BLaER1 treated with 17β-estradiol and CSF1 and Interleukin-3, amounts not matched to agents 10 nM and 100 nM (cell line): ENCODE results near the gene TCEANC2.

Experiments
- H3K27ac ChIP-seq, 11 experiments: shearing (Covaris generic); formaldehyde crosslinking; 2 replicates each; pipeline ENCODE4 v1.8.1; 2022
- H3K27me3 ChIP-seq, 11 experiments: shearing (Covaris generic); formaldehyde crosslinking; 2 replicates each; pipeline ENCODE4 v1.8.1; 2022
- H3K36me3 ChIP-seq, 11 experiments: shearing (Covaris generic); formaldehyde crosslinking; 2 replicates each; pipeline ENCODE4 v1.8.1; 2022
- H3K4me1 ChIP-seq, 10 experiments: shearing (Covaris generic); formaldehyde crosslinking; 2 replicates each; pipeline ENCODE4 v1.8.1; 2022
- H3K4me2 ChIP-seq, 11 experiments: shearing (Covaris generic); formaldehyde crosslinking; 2 replicates each; pipeline ENCODE4 v1.8.1; 2022
- H3K4me3 ChIP-seq, 10 experiments: shearing (Covaris generic); formaldehyde crosslinking; 2 replicates each; pipeline ENCODE4 v1.8.1; 2022
- H3K9ac ChIP-seq, 11 experiments: shearing (Covaris generic); formaldehyde crosslinking; 2 replicates each; pipeline ENCODE4 v1.8.1; 2022
- H3K9me3 ChIP-seq, 11 experiments: shearing (Covaris generic); formaldehyde crosslinking; replicated peaks in 1 of 11; 2 replicates each; pipeline ENCODE4 v1.8.1; 2022
- H4K20me1 ChIP-seq, 11 experiments: shearing (Covaris generic); formaldehyde crosslinking; 2 replicates each; pipeline ENCODE4 v1.8.1; 2022
- Cebpa-rat ChIP-seq, 11 experiments: shearing (Covaris generic); IDR thresholded peaks; 2 replicates each; pipeline ENCODE4 v1.8.1; 2022

Gene TCEANC2

DNA sequence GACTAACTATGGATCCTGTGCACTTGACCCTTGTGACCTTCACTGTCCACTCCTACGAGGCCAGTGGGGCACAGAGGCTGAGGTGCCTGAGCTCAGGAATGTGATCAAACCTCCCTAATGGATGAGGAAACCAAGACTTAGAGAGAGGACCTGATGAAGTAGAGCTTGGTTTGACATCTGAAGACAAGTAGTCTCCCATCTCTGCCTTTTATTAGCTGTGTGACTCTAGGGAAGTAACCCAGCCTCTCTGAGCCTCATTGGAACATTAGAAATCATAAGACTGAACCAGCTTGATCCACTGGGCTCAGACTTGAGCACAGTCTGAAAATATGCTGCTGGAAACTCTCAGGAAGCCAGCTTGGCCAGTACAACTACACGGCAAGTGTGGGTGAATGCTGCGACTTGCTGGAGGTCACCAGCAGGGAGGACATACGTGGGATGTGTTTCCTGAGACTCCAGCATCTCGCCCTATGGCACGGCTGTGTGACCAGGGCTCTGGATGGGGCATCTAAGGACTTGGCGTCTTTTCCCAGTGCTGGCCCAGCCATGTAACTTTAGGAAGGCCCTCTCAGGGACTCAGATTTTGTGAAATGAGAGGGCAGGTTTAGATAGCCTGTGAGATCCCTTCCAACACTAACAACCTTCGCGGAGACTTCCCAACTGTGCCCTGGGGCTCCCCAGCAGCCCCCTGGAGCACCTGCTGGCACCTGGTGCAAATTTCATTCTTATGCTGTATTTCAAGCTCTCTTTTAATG is 88.9 kb downstream of the TCEANC2 start:
- TF ChIP-seq Cebpa-rat (IDR thresholded peaks at IDR 0.05), result no peak
- Histone ChIP-seq H3K36me3 (no peaks in the 10 kb centered on the region), H4K20me1 (no peaks in the 10 kb centered on the region), H3K9me3 (peaks cover 0 to 4% (median 0%) of the 10 kb centered on the region in 11 experiments; a peak in 2 of 22 replicates), H3K4me1 (no peaks in the 10 kb centered on the region), H3K27me3 (no peaks in the 10 kb centered on the region), H3K9ac (no peak overlapping the region), H3K27ac (no peak overlapping the region), H3K4me3 (no peak overlapping the region), H3K4me2 (no peak overlapping the region)

DNA sequence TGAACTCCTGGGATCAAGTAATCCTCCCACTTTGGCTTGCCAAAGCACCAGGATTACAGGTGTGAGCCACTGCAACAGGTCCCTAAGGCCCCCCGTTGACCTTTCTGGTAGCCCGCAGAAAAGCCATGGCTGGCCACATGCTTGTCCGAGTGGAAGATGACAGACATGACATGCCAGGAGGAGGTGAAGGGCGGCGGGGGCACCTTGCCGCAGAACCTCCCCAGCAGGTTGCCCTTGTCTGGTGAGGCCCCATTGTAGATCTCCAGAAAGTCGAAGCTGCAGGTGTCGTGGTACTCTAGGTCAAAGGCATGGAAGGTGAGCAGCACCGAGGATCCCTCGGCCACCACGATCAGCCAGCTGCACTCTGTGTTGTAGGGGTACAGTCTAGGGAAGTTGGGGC is 91.0 kb downstream of the TCEANC2 start:
- Histone ChIP-seq H3K9me3 (no peaks in the 10 kb centered on the region), H3K27me3 (no peaks in the 10 kb centered on the region), H3K4me2 (no peak overlapping the region), H3K4me1 (no peaks in the 10 kb centered on the region), H3K36me3 (no peaks in the 10 kb centered on the region), H4K20me1 (no peaks in the 10 kb centered on the region), H3K27ac (no peak overlapping the region), H3K4me3 (no peak overlapping the region), H3K9ac (no peak overlapping the region)
- TF ChIP-seq Cebpa-rat (IDR thresholded peaks at IDR 0.05), result no peak

DNA sequence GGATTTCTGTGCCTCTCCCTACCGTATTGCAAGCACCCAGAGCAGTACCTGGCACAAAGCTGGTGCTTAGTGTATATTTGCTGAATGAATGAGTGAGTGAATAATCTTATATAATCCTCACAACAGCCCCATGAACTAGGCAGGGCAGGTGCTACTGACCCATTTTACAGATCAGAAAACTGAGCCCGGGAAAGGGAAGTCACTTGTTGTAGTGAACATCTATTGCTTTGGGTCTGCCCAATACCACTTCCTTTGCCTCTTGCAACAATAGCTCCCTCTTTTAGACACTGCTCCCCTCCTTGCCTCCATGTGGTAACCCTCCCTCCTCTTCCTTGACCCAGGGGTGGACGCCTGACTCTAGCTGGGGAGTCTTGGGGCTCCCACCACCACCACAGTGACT is 96.3 kb downstream of the TCEANC2 start:
- TF ChIP-seq Cebpa-rat (IDR thresholded peaks at IDR 0.05), result no peak
- no peak overlapping the region for H3K27ac ChIP-seq
- H3K4me1 ChIP-seq, result peaks cover 0 to 17% (median 11%) of the 10 kb centered on the region in 10 experiments; a peak in 18 of 20 replicates
- no peaks in the 10 kb centered on the region for H3K27me3 ChIP-seq
- no peak overlapping the region for H3K4me3 ChIP-seq
- no peaks in the 10 kb centered on the region for H3K36me3 ChIP-seq
- no peak overlapping the region for H3K4me2 ChIP-seq
- H3K9me3 ChIP-seq, result no peaks in the 10 kb centered on the region
- no peak overlapping the region for H3K9ac ChIP-seq
- no peaks in the 10 kb centered on the region for H4K20me1 ChIP-seq

DNA sequence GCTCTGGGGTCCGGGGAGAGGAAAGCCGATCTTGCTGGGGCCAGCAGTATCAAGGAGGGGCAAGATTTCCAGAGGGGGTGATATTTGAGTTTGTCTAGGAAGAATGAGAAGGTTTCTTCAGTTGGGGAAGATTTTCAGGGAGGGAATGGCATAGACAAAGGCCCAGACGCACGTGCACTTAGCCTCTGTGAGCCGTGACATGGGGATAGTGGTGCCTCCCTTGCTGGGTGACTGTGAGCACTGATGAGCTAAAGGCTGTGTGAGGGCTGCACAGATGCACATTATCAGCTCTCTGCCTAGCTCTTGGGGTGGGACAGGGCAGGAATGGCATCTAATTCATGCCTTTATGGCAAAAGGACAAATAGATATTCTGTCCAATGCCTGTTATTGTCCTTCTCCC is 97.6 kb downstream of the TCEANC2 start:
- H3K9me3 ChIP-seq, result no peaks in the 10 kb centered on the region
- no peak for TF ChIP-seq Cebpa-rat (IDR thresholded peaks at IDR 0.05)

DNA sequence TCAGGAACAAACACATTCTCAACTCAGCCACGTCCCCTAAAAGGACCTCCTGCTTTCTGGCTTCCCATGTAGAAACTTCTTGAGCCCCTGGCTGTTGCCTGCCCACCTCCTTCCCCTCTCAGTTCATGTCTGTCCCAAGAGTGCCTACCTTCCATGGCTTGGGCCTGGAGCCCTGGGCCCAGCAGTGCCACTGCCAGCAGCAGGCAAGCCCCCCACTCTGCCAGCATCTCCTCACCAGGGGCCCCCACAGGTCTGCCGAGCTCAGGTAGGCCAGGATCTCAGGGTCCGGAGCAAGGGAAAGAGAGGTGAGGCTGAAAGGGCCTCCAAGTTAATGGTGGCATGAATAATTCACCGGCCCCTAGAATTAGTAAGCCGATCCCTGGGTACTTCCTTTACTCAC is 99.3 kb downstream of the TCEANC2 start, which contains the start of gene CDCP2:
Gene CDCP2, minus strand, starts transcription at position 305 of the 400 bp plus-strand sequence. Its CDS starts 78 bp downstream, at position 227.
- Histone ChIP-seq H3K9ac (peak within 1 kb of the TSS in 2 of 11 experiments; percentile 5 to 24; a peak in 1 of 22 replicates), H3K27ac (no peak within 1 kb of the TSS), H4K20me1 (no peaks in the 10 kb centered on the region), H3K9me3 (no peaks in the 10 kb centered on the region), H3K36me3 (no peaks in the 10 kb centered on the region), H3K27me3 (no peaks in the 10 kb centered on the region), H3K4me3 (no peak within 1 kb of the TSS), H3K4me1 (peaks cover 0 to 23% (median 13%) of the 10 kb centered on the region in 10 experiments; a peak in 18 of 20 replicates), H3K4me2 (peak within 1 kb of the TSS in 10 of 11 experiments; percentile 7 to 74 (median 58); a peak in 17 of 22 replicates)
- no peak for TF ChIP-seq Cebpa-rat (IDR thresholded peaks at IDR 0.05)

More for the DNA sequence above, 97.6 kb downstream of the TCEANC2 start:
- no peak overlapping the region for H3K4me2 ChIP-seq
- H3K4me3 ChIP-seq, result no peak overlapping the region
- H3K27ac ChIP-seq, result no peak overlapping the region
- no peak overlapping the region for H3K9ac ChIP-seq
- H3K27me3 ChIP-seq, result no peaks in the 10 kb centered on the region
- H3K36me3 ChIP-seq, result no peaks in the 10 kb centered on the region
- H3K4me1 ChIP-seq, result peaks cover 0 to 19% (median 12%) of the 10 kb centered on the region in 10 experiments; a peak in 18 of 20 replicates
- no peaks in the 10 kb centered on the region for H4K20me1 ChIP-seq

DNA sequence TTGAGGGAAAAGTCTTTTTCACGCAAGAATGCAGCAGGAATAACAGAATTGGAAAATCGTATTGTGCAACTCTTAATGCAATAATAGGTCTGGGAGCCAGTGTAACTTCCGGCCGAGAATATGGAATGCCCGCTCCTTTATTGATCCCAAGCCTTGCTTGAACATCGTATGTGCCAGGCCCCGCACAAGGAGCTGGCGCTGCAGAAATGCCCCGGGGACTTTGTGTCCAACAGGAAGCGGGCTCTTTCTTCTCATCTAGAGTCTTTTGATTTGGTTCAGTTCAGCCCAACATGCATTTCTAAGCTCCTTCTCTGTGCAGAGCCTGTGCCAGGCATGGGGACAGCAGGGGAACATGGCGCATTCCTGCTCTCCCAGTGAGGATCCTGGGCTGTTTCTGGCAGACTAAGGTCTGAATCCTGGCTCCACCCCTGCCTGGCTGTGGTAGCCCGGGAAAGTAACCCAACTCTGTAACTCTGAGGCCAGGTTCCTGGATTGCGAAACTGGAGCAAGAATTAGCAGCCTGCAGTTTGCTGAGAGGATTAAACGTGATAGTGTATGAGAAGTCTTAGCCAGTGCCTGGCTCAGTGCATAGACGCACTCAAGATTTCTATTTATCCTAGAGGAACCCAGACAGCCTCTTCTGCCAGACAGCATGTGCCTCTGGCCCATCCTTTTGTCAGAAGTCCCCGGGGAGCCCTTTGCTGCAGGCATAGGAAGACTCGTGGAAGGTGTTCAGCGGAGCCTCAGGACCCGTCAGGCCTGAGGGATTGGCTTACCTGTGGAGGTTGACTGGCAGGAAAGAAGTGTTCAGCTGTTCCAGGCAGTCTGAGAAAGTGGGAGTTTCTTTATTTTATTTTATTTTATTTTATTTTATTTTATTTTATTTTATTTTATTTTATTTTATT is 100.4 kb downstream of the TCEANC2 start:
- Histone ChIP-seq H3K9ac (peak overlapping the region in 2 of 11 experiments; percentile 5 to 24; a peak in 1 of 22 replicates), H3K4me2 (peak overlapping the region in 10 of 11 experiments; percentile 7 to 74 (median 58); a peak in 17 of 22 replicates)
- TF ChIP-seq Cebpa-rat (IDR thresholded peaks at IDR 0.05), result peak in 9 of 11 experiments; percentile 50 to 84 (median 65); a peak in 12 of 22 replicates

More for the DNA sequence above, 100.4 kb downstream of the TCEANC2 start:
- Histone ChIP-seq H3K36me3 (no peaks in the 10 kb centered on the region), H3K9me3 (no peaks in the 10 kb centered on the region), H4K20me1 (no peaks in the 10 kb centered on the region), H3K27me3 (no peaks in the 10 kb centered on the region), H3K4me3 (no peak overlapping the region), H3K4me1 (peaks cover 0 to 29% (median 16%) of the 10 kb centered on the region in 10 experiments; a peak in 18 of 20 replicates), H3K27ac (no peak overlapping the region)
